GM12874 (cell line): ENCODE data around the gene PAIP2.

Source experiments
- TF ChIP-seq, protein P1 (sequence below): IDR thresholded peaks from 2 replicates; pipeline ENCODE4 v1.5.1; 2011; ENCODE audit warnings: low read depth, mild to moderate bottlenecking, control low read depth, low read length, moderate library complexity; ENCODE audit not compliant: insufficient read depth

PAIP2 gene

GRCh38 chr5:139361835-139362429, 20.3 kb downstream of the PAIP2 start:
- TF ChIP-seq, protein P1, sequence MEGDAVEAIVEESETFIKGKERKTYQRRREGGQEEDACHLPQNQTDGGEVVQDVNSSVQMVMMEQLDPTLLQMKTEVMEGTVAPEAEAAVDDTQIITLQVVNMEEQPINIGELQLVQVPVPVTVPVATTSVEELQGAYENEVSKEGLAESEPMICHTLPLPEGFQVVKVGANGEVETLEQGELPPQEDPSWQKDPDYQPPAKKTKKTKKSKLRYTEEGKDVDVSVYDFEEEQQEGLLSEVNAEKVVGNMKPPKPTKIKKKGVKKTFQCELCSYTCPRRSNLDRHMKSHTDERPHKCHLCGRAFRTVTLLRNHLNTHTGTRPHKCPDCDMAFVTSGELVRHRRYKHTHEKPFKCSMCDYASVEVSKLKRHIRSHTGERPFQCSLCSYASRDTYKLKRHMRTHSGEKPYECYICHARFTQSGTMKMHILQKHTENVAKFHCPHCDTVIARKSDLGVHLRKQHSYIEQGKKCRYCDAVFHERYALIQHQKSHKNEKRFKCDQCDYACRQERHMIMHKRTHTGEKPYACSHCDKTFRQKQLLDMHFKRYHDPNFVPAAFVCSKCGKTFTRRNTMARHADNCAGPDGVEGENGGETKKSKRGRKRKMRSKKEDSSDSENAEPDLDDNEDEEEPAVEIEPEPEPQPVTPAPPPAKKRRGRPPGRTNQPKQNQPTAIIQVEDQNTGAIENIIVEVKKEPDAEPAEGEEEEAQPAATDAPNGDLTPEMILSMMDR: no peak

- TF ChIP-seq, protein P1: no peak
Observed at GRCh38 chr5:139363937-139364336, 22.3 kb downstream of the PAIP2 start.

- TF ChIP-seq, protein P1: no peak
Observed at GRCh38 chr5:139364466-139364865, 22.8 kb downstream of the PAIP2 start.

GRCh38 chr5:139368613-139369012, 27.0 kb downstream of the PAIP2 start:
- TF ChIP-seq, protein P1: no peak

GRCh38 chr5:139369181-139369580, 27.5 kb downstream of the PAIP2 start:
- TF ChIP-seq, protein P1: no peak

GRCh38 chr5:139371482-139372435, 30.1 kb downstream of the PAIP2 start:
- TF ChIP-seq, protein P1: no peak

- TF ChIP-seq, protein P1: no peak
Observed at GRCh38 chr5:139374909-139375308, 33.3 kb downstream of the PAIP2 start.
